ENCODE data around the gene CA4.
A peak's percentile ranks its signal among the peaks of the same experiment; 100 is the strongest.
"Not testable (repeated sequence)": the region's sequence is repeated elsewhere in the genome, so short reads cannot be mapped to it uniquely, and the experiment has no call there.

- TF ChIP-seq, protein P1, sequence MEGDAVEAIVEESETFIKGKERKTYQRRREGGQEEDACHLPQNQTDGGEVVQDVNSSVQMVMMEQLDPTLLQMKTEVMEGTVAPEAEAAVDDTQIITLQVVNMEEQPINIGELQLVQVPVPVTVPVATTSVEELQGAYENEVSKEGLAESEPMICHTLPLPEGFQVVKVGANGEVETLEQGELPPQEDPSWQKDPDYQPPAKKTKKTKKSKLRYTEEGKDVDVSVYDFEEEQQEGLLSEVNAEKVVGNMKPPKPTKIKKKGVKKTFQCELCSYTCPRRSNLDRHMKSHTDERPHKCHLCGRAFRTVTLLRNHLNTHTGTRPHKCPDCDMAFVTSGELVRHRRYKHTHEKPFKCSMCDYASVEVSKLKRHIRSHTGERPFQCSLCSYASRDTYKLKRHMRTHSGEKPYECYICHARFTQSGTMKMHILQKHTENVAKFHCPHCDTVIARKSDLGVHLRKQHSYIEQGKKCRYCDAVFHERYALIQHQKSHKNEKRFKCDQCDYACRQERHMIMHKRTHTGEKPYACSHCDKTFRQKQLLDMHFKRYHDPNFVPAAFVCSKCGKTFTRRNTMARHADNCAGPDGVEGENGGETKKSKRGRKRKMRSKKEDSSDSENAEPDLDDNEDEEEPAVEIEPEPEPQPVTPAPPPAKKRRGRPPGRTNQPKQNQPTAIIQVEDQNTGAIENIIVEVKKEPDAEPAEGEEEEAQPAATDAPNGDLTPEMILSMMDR (IDR thresholded peaks at IDR 0.05) = peak in 2 of 4 donors; percentile 12 to 37
- TF ChIP-seq POLR2A (IDR thresholded peaks at IDR 0.05) = not testable (repeated sequence)
These were observed 25.0 kb downstream of the CA4 start for GRCh38 chr17:60174767-60175166.

Data from right lobe of liver (tissue), 4 donors.